Activated T-helper 17 cell treated with anti-CD3 and anti-CD28 coated beads, Interleukin-2, amount 50 U/mL, for 72 hours (primary cell): Measurements from ENCODE around the gene MIDN. TPM values are rescaled to one million over a fixed set of nuclear protein-coding genes. Genes with fewer than 3 reads are reported as not detected.
"Not testable (repeated sequence)": the region's sequence is repeated elsewhere in the genome, so short reads cannot be mapped to it uniquely, and the experiment has no call there.

ENCODE experiments used
- ATAC-seq: fragments of 150-1000 bp; cut with Tn5 transposase; replicated peaks from 2 replicates; pipeline ENCODE4 v1.10.0; 2021; ENCODE audit warnings: mild to moderate bottlenecking, moderate library complexity
- H3K27ac Mint-ChIP-seq: one replicate; pipeline ENCODE4 v1.8.0; 2022; ENCODE audit warnings: mixed read lengths
- H3K27me3 Mint-ChIP-seq: one replicate; pipeline ENCODE4 v1.8.0; 2022; ENCODE audit warnings: mixed read lengths
- H3K36me3 Mint-ChIP-seq: one replicate; pipeline ENCODE4 v1.8.0; 2022; ENCODE audit warnings: low read depth, mild to moderate bottlenecking, mixed read lengths
- H3K4me1 Mint-ChIP-seq: one replicate; pipeline ENCODE4 v1.8.0; 2022; ENCODE audit warnings: mixed read lengths
- H3K4me3 Mint-ChIP-seq: one replicate; pipeline ENCODE4 v1.8.0; 2022; ENCODE audit warnings: mild to moderate bottlenecking, mixed read lengths
- H3K9me3 Mint-ChIP-seq: one replicate; pipeline ENCODE4 v1.8.0; 2022; ENCODE audit warnings: mixed read lengths
- total RNA-seq, 2 donors: library from RNA; stranded (reverse); gene quantifications; one replicate each; pipeline ENCODE4 v1.2.3, GENCODE V29; 2022

Gene MIDN
- total RNA-seq, 2 donors from 2014 or later, result 51.4 to 56.8 TPM

GRCh38 chr19:1298235-1298634, 49.9 kb downstream of the MIDN start:
- H3K4me3 Mint-ChIP-seq, result no peak overlapping the region
- no peaks in the 10 kb centered on the region for H3K4me1 Mint-ChIP-seq
- no peak for ATAC-seq
- no peaks in the 10 kb centered on the region for H3K36me3 Mint-ChIP-seq
- H3K27ac Mint-ChIP-seq, result no peak overlapping the region
- no peaks in the 10 kb centered on the region for H3K27me3 Mint-ChIP-seq
- H3K9me3 Mint-ChIP-seq, result no peaks in the 10 kb centered on the region

- Mint-ChIP-seq H3K4me1 (no peaks in the 10 kb centered on the region), H3K27me3 (no peaks in the 10 kb centered on the region), H3K9me3 (no peaks in the 10 kb centered on the region), H3K36me3 (no peaks in the 10 kb centered on the region), H3K4me3 (no peak overlapping the region), H3K27ac (no peak overlapping the region)
- no peak for ATAC-seq
Observed at GRCh38 chr19:1299801-1300200, 51.4 kb downstream of the MIDN start.

GRCh38 chr19:1300744-1301490, 52.5 kb downstream of the MIDN start:
- Mint-ChIP-seq H3K4me3 (no peak overlapping the region), H3K27me3 (no peaks in the 10 kb centered on the region), H3K4me1 (no peaks in the 10 kb centered on the region), H3K9me3 (no peaks in the 10 kb centered on the region), H3K36me3 (no peaks in the 10 kb centered on the region), H3K27ac (no peak overlapping the region)
- no peak for ATAC-seq

GRCh38 chr19:1302533-1303239, 54.3 kb downstream of the MIDN start:
- H3K27ac Mint-ChIP-seq, result no peak overlapping the region
- H3K4me1 Mint-ChIP-seq, result no peaks in the 10 kb centered on the region
- H3K36me3 Mint-ChIP-seq, result no peaks in the 10 kb centered on the region
- no peaks in the 10 kb centered on the region for H3K27me3 Mint-ChIP-seq
- H3K9me3 Mint-ChIP-seq, result no peaks in the 10 kb centered on the region
- ATAC-seq, result no peak
- H3K4me3 Mint-ChIP-seq, result no peak overlapping the region

GRCh38 chr19:1304197-1304924, 56.0 kb downstream of the MIDN start:
- H3K9me3 Mint-ChIP-seq, result no peaks in the 10 kb centered on the region
- H3K27ac Mint-ChIP-seq, result no peak overlapping the region
- ATAC-seq, result no peak
- H3K36me3 Mint-ChIP-seq, result no peaks in the 10 kb centered on the region
- no peaks in the 10 kb centered on the region for H3K4me1 Mint-ChIP-seq
- no peaks in the 10 kb centered on the region for H3K27me3 Mint-ChIP-seq
- no peak overlapping the region for H3K4me3 Mint-ChIP-seq

- ATAC-seq, H3K27me3 Mint-ChIP-seq, H3K27ac Mint-ChIP-seq, H3K9me3 Mint-ChIP-seq, H3K4me1 Mint-ChIP-seq, H3K36me3 Mint-ChIP-seq, H3K4me3 Mint-ChIP-seq: not testable (repeated sequence)
Observed at GRCh38 chr19:1305354-1305753, 57.0 kb downstream of the MIDN start.

GRCh38 chr19:1307320-1307719, 58.9 kb downstream of the MIDN start:
- no peaks in the 10 kb centered on the region for H3K36me3 Mint-ChIP-seq
- no peak for ATAC-seq
- H3K4me3 Mint-ChIP-seq, result no peak overlapping the region

GRCh38 chr19:1307755-1308303, 59.4 kb downstream of the MIDN start:
- no peak overlapping the region for H3K4me3 Mint-ChIP-seq
- H3K27ac Mint-ChIP-seq, result no peak overlapping the region
- H3K27me3 Mint-ChIP-seq, result no peaks in the 10 kb centered on the region
- ATAC-seq, result no peak
- H3K4me1 Mint-ChIP-seq, result no peaks in the 10 kb centered on the region
- H3K9me3 Mint-ChIP-seq, result no peaks in the 10 kb centered on the region
- H3K36me3 Mint-ChIP-seq, result no peaks in the 10 kb centered on the region

More at GRCh38 chr19:1307320-1307719, 58.9 kb downstream of the MIDN start:
- H3K27me3 Mint-ChIP-seq, result no peaks in the 10 kb centered on the region
- no peaks in the 10 kb centered on the region for H3K4me1 Mint-ChIP-seq
- H3K27ac Mint-ChIP-seq, result no peak overlapping the region
- H3K9me3 Mint-ChIP-seq, result no peaks in the 10 kb centered on the region

- Mint-ChIP-seq H3K27me3 (no peaks in the 10 kb centered on the region), H3K27ac (no peak overlapping the region), H3K4me1 (no peaks in the 10 kb centered on the region), H3K36me3 (no peaks in the 10 kb centered on the region), H3K9me3 (no peaks in the 10 kb centered on the region), H3K4me3 (no peak overlapping the region)
- ATAC-seq, result no peak
Observed at GRCh38 chr19:1308718-1309117, 60.3 kb downstream of the MIDN start.

Other genes starting within 250 kb of the MIDN start
- under 1 TPM in 1 of 2 donors, not detected in 1; 0.21 TPM for gene GRIN3B, start 248.2 kb upstream of the MIDN start, total RNA-seq
- 100 to 1,000 TPM; 101 to 120 TPM for gene TMEM259, start 227.5 kb upstream of the MIDN start, total RNA-seq
- gene RNU6-2, start 227.1 kb upstream of the MIDN start, total RNA-seq, result not detected
- 100 to 1,000 TPM; 152 to 246 TPM for gene CNN2, start 222.0 kb upstream of the MIDN start, total RNA-seq
- gene ABCA7, start 208.5 kb upstream of the MIDN start, total RNA-seq, result 10 to 100 TPM; 21.8 to 31.2 TPM
- gene ARHGAP45, start 181.4 kb upstream of the MIDN start, total RNA-seq, result 100 to 1,000 TPM; 211 to 310 TPM
- 100 to 1,000 TPM; 155 to 248 TPM for gene POLR2E, start 153.2 kb upstream of the MIDN start, total RNA-seq
- 100 to 1,000 TPM; 110 to 170 TPM for gene GPX4, start 144.6 kb upstream of the MIDN start, total RNA-seq
- gene SBNO2, start 74.3 kb upstream of the MIDN start, total RNA-seq, result 100 to 1,000 TPM; 119 to 139 TPM
- gene STK11, start 42.8 kb upstream of the MIDN start, total RNA-seq, result 10 to 100 TPM; 77.0 to 86.6 TPM
- 1 to 10 TPM in 1 of 2 donors, under 1 TPM in 1; 0.77 to 1.4 TPM for gene CBARP, start 10.6 kb upstream of the MIDN start, total RNA-seq
- gene ATP5F1D, start 6.8 kb upstream of the MIDN start, total RNA-seq, result 100 to 1,000 TPM; 148 to 210 TPM
- 100 to 1,000 TPM; 150 to 172 TPM for gene CIRBP, start 20.7 kb downstream of the MIDN start, total RNA-seq
- gene FAM174C, start 26.9 kb downstream of the MIDN start, total RNA-seq, result 10 to 100 TPM; 52.9 to 85.9 TPM
- gene EFNA2, start 37.3 kb downstream of the MIDN start, total RNA-seq, result not detected
- 10 to 100 TPM; 51.5 to 87.9 TPM for gene NDUFS7, start 135.3 kb downstream of the MIDN start, total RNA-seq
- 10 to 100 TPM in 1 of 2 donors, 1 to 10 TPM in 1; 4.9 to 11.2 TPM for gene GAMT, start 153.0 kb downstream of the MIDN start, total RNA-seq
- 100 to 1,000 TPM; 161 to 271 TPM for gene DAZAP1, start 159.0 kb downstream of the MIDN start, total RNA-seq
- 1,000 to 10,000 TPM; 1,611 to 1,688 TPM for gene RPS15, start 189.8 kb downstream of the MIDN start, total RNA-seq
- gene APC2, start 201.5 kb downstream of the MIDN start, total RNA-seq, result under 1 TPM; 0.04 to 0.21 TPM
- gene C19orf25, start 230.6 kb downstream of the MIDN start, total RNA-seq, result 10 to 100 TPM; 36.5 to 37.2 TPM
- gene PCSK4, start 241.8 kb downstream of the MIDN start, total RNA-seq, result 1 to 10 TPM; 2.4 to 7.8 TPM
- gene REEP6, start 242.6 kb downstream of the MIDN start, total RNA-seq, result 1 to 10 TPM; 1.7 to 2.2 TPM